Psoas muscle (tissue), 8 donors: ENCODE measurements around the gene ARFGAP3. TPM values are rescaled to one million over a fixed set of nuclear protein-coding genes. Genes with fewer than 3 reads are reported as not detected.
A peak's percentile ranks its signal among the peaks of the same experiment; 100 is the strongest.

Experiments
- ATAC-seq, 4 donors: fragments of 200-7000 bp; cut with Tn5 transposase; one replicate each; pipeline ENCODE4 v1.9.1; 2020; ENCODE audit warnings: moderate library complexity in 3 of 4, mild to moderate bottlenecking in 2 of 4
- DNase-seq, 2 donors: peaks; one replicate each; pipeline ENCODE4 v3.0.0-alpha.2; 2020
- H3K27ac ChIP-seq: fragments of 200-600 bp; one replicate; pipeline ENCODE4 v1.8.0; 2022
- H3K27me3 ChIP-seq, 3 donors: fragments of 200-600 bp in 1 of 3; one replicate each; pipeline versions ENCODE4 v1.6.1 to v1.8.0; 2013 to 2022; ENCODE audit warnings: low read length in 2 of 3, mild to moderate bottlenecking in 2 of 3, moderate library complexity in 1 of 3; ENCODE audit not compliant: insufficient read depth in 3 of 3
- H3K36me3 ChIP-seq, 2 donors: fragments of 200-600 bp in 1 of 2; one replicate each; pipeline versions ENCODE4 v1.6.1 to v1.8.0; 2013 to 2022; ENCODE audit warnings: low read depth in 1 of 2, mild to moderate bottlenecking in 1 of 2, moderate library complexity in 1 of 2; ENCODE audit not compliant: insufficient read depth in 1 of 2
- H3K4me1 ChIP-seq: fragments of 200-600 bp; one replicate; pipeline ENCODE4 v1.8.0; 2022
- H3K4me3 ChIP-seq: fragments of 200-600 bp; one replicate; pipeline ENCODE4 v1.8.0; 2022; ENCODE audit warnings: mild to moderate bottlenecking
- H3K9me3 ChIP-seq: fragments of 200-600 bp; one replicate; pipeline ENCODE4 v1.8.0; 2022
- CTCF ChIP-seq: fragments of 200-600 bp; IDR thresholded peaks from one replicate; pipeline ENCODE4 v1.8.0; 2022; ENCODE audit warnings: antibody characterized with exemption
- WGBS, 3 donors: extraction: QIAGEN DNeasy Blood & Tissue Kit; methylation state at CpG; one replicate each; pipeline versions ENCODE4 v1.1.6 to v1.1.7; 2013; 5-methylcytosine and 5-hydroxymethylcytosine counted together
- intact Hi-C, 2 donors: fragments of 100-400 bp; cut with DNase I; formaldehyde crosslinking; loops; one replicate each; pipeline versions ENCODE4 v1.11.0 to v1.14.2; 2022
- polyA plus RNA-seq, 3 donors: library from polyadenylated mRNA; stranded (reverse); fragments of 200-250 nt; gene quantifications; one replicate each; pipeline ENCODE4 v1.2.3, GENCODE V29; 2013
- total RNA-seq, 4 donors: library from RNA; stranded (reverse); fragmentation: NEBNext Ultra II Directional in 2 of 4; extraction: Animal tissue kit (Norgen Biotek cat#: 25700) in 2 of 4; gene quantifications; one replicate each; pipeline versions ENCODE4 v1.2.1 to v1.2.4, GENCODE V29; 2021 to 2023
- donor health status: healthy with polysubstance abuse.
- donor health status: DM: no; HTN: no; CAD: no; lungs with moderate emphysema.
- donor health status: Bipolar disorder and iron deficiency.
- donor health status: healthy.
- donor health status: DM: yes; HTN: yes; CAD: no.
- donor health status: DM: no; HTN: no; CAD: no.
- donor health status: DM: no; HTN: no; CAD: no.
- donor health status: DM: yes; HTN: yes; CAD: no.

The ARFGAP3 gene
- total and polyA plus RNA-seq, 7 donors = 18.4 to 36.1 (median 23.8) TPM

GRCh38 chr22:42891696-42892095 lies 34.6 kb upstream of the ARFGAP3 start:
- 95 to 98% (median 96%) methylated on average over 3 of the region's 3 CpGs for WGBS, 3 donors
- H3K4me3 ChIP-seq = no peak overlapping the region
- H3K27ac ChIP-seq = peak overlapping the region; percentile 92
- peaks cover 0 to 40% of the 10 kb centered on the region in 2 donors for H3K36me3 ChIP-seq
- intact Hi-C loops = no loop called here
- H3K27me3 ChIP-seq = no peaks in the 10 kb centered on the region
- no peak for TF ChIP-seq CTCF
- peaks cover 44% of the 10 kb centered on the region for H3K4me1 ChIP-seq
- ATAC-seq = no peak
- H3K9me3 ChIP-seq = no peaks in the 10 kb centered on the region
- DNase-seq = no peak

DNA sequence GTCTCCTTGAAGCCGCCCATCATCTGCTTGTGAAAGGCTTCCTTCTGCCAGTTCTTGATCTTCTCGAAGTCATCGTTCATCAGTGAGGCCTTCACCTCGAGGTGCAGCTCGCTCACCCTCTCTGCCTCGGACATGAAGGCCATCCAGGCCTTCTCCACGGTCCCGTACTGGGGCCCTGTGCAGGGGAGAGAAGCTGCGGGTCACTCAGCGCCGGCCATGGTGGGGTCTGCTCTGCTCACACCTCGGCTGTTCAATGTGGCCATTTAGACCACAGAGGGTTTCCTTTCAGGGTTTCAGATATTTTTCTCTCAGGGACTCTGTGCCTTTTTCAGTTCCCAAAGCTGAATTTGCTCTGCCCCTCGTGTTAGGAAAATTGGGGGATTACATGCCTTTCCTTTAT lies 33.9 kb upstream of the ARFGAP3 start:
- no peak for TF ChIP-seq CTCF
- ATAC-seq (no peak), DNase-seq (no peak)
- no peak overlapping the region for H3K27ac ChIP-seq
- peaks cover 0 to 46% of the 10 kb centered on the region in 2 donors for H3K36me3 ChIP-seq
- 91 to 95% (median 94%) methylated on average over 13 of the region's 13 CpGs for WGBS, 3 donors
- H3K9me3 ChIP-seq = no peaks in the 10 kb centered on the region
- no peak overlapping the region for H3K4me3 ChIP-seq
- H3K4me1 ChIP-seq = peaks cover 37% of the 10 kb centered on the region
- H3K27me3 ChIP-seq = no peaks in the 10 kb centered on the region
- intact Hi-C loops = no loop called here

GRCh38 chr22:42889304-42889703 lies 32.2 kb upstream of the ARFGAP3 start:
- peaks cover 0 to 55% of the 10 kb centered on the region in 2 donors for H3K36me3 ChIP-seq
- 90 to 95% (median 93%) methylated on average over 4 of the region's 4 CpGs for WGBS, 3 donors
- H3K9me3 ChIP-seq = no peaks in the 10 kb centered on the region
- H3K27ac ChIP-seq = no peak overlapping the region
- peaks cover 20% of the 10 kb centered on the region for H3K4me1 ChIP-seq
- intact Hi-C loops = no loop called here
- no peaks in the 10 kb centered on the region for H3K27me3 ChIP-seq
- DNase-seq (no peak), ATAC-seq (no peak)
- no peak for TF ChIP-seq CTCF
- no peak overlapping the region for H3K4me3 ChIP-seq

GRCh38 chr22:42887523-42888507 lies 30.7 kb upstream of the ARFGAP3 start:
- Histone ChIP-seq H3K27ac (no peak overlapping the region), H3K4me3 (no peak overlapping the region), H3K4me1 (peaks cover 12% of the 10 kb centered on the region), H3K36me3 (peaks cover 0 to 68% of the 10 kb centered on the region in 2 donors), H3K9me3 (no peaks in the 10 kb centered on the region), H3K27me3 (no peaks in the 10 kb centered on the region)
- intact Hi-C loops = no loop called here
- DNase-seq = no peak
- ATAC-seq = no peak
- WGBS, 3 donors = 86 to 88% (median 86%) methylated on average over 14 of the region's 14 CpGs
- no peak for TF ChIP-seq CTCF
